ENCODE results near the gene OR2A7.
"Not testable (repeated sequence)": the region's sequence is repeated elsewhere in the genome, so short reads cannot be mapped to it uniquely, and the experiment has no call there.

DNA sequence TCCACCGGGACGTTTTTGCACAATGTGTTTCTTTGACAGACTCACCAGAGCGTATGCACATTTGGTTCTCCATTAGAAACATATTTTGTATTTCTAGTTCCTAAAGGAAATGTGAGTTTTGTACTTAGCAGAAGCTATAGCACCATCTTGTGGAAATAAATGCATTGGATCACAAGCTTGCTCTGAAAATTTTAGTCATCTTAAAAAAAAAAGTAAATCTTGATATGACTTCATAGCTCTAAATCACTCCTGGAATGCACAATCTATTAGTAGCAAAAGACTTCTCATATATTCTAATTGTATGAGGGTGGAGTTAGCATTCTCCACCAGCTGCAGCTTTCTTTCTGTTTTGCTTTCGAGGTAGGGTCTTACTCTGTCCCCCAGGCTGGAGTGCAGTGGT, 45.4 kb downstream of the OR2A7 start:
- not testable (repeated sequence) for TF ChIP-seq POLR2A (IDR thresholded peaks at IDR 0.05; ENCODE audit: low read depth, low read length); POLR2AphosphoS5 (IDR thresholded peaks at IDR 0.05; ENCODE audit: low read depth, low read length); TAF1 (IDR thresholded peaks at IDR 0.05; ENCODE audit: borderline replicate concordance, low read depth, low read length)

Data from GM12892 (cell line).